Measurements from ENCODE around the gene SPRR2G. TPM values are rescaled to one million over a fixed set of nuclear protein-coding genes. Genes with fewer than 3 reads are reported as not detected.
"Not testable (repeated sequence)": the region's sequence is repeated elsewhere in the genome, so short reads cannot be mapped to it uniquely, and the experiment has no call there.

Gene SPRR2G
- total and polyA plus RNA-seq, 4 donors = not detected

GRCh38 chr1:153125536-153125935, 25.2 kb downstream of the SPRR2G start:
- Histone ChIP-seq H3K9me3 (ENCODE audit: control insufficient read depth, low read length) (peaks cover 5% of the 10 kb centered on the region), H3K27ac (ENCODE audit: low read depth in 1 of 2, low read length in 2 of 2) (no peak overlapping the region), H3K4me1 (ENCODE audit: control insufficient read depth in 1 of 2, insufficient read depth in 2 of 2, low read length in 2 of 2) (no peaks in the 10 kb centered on the region), H3K27me3 (ENCODE audit: control insufficient read depth in 1 of 2, insufficient read depth in 2 of 2, low read length in 1 of 2) (peaks cover 0 to 2% of the 10 kb centered on the region in 2 donors), H3K36me3 (ENCODE audit: control insufficient read depth in 1 of 2, insufficient read depth in 2 of 2, low read length in 1 of 2) (no peaks in the 10 kb centered on the region), H3K4me3 (ENCODE audit: low read length in 2 of 2) (no peak overlapping the region)
- no peak for DNase-seq
- ATAC-seq (ENCODE audit: low FRiP score) = no peak
- intact Hi-C loops (cut with DNase I) = no loop called here
- 83 to 87% methylated on average over 1 of the region's 1 CpG for WGBS, 2 donors

DNA sequence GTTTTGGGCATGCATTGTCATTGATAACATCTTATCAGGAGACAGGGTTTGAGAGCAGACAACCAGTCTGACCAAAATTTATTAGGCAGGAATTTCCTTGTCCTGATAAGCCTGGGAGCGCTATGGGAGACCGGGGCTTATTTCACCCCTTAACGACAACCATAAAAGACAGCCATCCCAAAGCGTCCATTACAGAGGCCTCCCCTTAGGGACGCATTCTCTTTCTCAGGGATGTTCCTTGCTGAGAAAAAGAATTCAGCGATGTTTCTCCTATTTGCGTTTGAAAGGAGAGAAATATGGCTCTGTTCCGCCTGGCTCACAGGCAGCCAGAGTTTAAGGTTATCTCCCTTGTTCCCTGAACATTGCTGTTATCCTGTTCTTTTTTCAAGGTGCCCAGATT, 26.9 kb downstream of the SPRR2G start:
- H3K4me1 ChIP-seq (ENCODE audit: control insufficient read depth in 1 of 2, insufficient read depth in 2 of 2, low read length in 2 of 2); intact Hi-C loops (cut with DNase I); H3K27me3 ChIP-seq (ENCODE audit: control insufficient read depth in 1 of 2, insufficient read depth in 2 of 2, low read length in 1 of 2); H3K4me3 ChIP-seq (ENCODE audit: low read length in 2 of 2); H3K36me3 ChIP-seq (ENCODE audit: control insufficient read depth in 1 of 2, insufficient read depth in 2 of 2, low read length in 1 of 2); H3K9me3 ChIP-seq (ENCODE audit: control insufficient read depth, low read length); DNase-seq; H3K27ac ChIP-seq (ENCODE audit: low read depth in 1 of 2, low read length in 2 of 2); ATAC-seq (ENCODE audit: low FRiP score): not testable (repeated sequence)
- 73 to 81% methylated on average over 8 of the region's 8 CpGs for WGBS, 2 donors

DNA sequence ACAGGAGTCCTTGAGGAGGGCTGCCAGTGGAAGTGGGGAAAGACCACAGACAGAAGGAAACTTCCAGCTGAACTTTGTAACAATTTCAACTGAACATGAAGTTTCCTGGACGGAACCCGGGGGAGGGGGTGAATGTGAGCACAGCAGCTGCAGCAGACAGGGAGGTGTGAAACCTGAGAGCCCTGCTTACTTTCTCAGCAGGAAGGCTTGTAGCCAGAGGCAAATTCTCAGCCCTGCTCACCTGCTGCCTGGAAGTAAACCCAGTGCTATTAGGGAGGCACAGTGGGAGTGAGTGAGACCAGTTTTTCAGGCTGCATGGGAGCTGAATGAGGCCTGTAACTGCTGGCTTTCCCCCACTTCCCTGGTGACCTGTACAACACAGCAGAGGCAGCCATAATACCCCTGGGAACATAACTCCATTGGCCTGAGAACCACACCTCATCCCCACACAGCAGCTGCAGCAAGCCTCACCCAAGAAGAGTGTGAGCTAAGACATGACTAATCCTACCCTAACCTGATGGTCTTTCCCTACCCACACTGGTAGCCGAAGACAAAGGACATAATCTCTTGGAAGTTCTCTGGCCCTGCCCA, 27.8 kb downstream of the SPRR2G start:
- no peak for DNase-seq

DNA sequence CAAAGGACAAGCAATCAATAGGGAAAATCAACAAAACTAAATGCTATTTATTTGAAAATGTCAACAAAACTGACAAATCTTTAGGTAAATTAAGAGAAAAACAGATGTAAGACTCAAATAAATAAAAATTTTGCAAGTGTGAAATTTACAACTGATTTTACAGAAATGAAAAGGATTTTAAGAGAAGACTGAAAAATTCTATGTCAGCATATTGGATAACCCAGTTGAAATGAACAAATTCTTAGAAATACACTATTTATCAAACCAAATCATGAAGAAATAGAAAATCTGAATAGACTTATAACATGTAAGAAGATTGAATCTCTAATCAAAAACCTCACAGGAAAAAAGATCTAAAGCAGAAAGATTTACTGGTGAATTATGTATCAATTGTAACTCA, 29.7 kb downstream of the SPRR2G start:
- Histone ChIP-seq H3K36me3 (ENCODE audit: control insufficient read depth in 1 of 2, insufficient read depth in 2 of 2, low read length in 1 of 2) (no peaks in the 10 kb centered on the region), H3K27me3 (ENCODE audit: control insufficient read depth in 1 of 2, insufficient read depth in 2 of 2, low read length in 1 of 2) (peaks cover 0 to 2% of the 10 kb centered on the region in 2 donors), H3K4me3 (ENCODE audit: low read length in 2 of 2) (no peak overlapping the region), H3K9me3 (ENCODE audit: control insufficient read depth, low read length) (peaks cover 7% of the 10 kb centered on the region), H3K27ac (ENCODE audit: low read depth in 1 of 2, low read length in 2 of 2) (no peak overlapping the region), H3K4me1 (ENCODE audit: control insufficient read depth in 1 of 2, insufficient read depth in 2 of 2, low read length in 2 of 2) (no peaks in the 10 kb centered on the region)
- ATAC-seq (ENCODE audit: low FRiP score) (no peak), DNase-seq (no peak)
- intact Hi-C loops (cut with DNase I) = no loop called here

More for the DNA sequence above, 27.8 kb downstream of the SPRR2G start:
- Histone ChIP-seq H3K9me3 (ENCODE audit: control insufficient read depth, low read length) (peaks cover 7% of the 10 kb centered on the region), H3K4me3 (ENCODE audit: low read length in 2 of 2) (no peak overlapping the region), H3K27ac (ENCODE audit: low read depth in 1 of 2, low read length in 2 of 2) (no peak overlapping the region), H3K27me3 (ENCODE audit: control insufficient read depth in 1 of 2, insufficient read depth in 2 of 2, low read length in 1 of 2) (peaks cover 0 to 2% of the 10 kb centered on the region in 2 donors), H3K36me3 (ENCODE audit: control insufficient read depth in 1 of 2, insufficient read depth in 2 of 2, low read length in 1 of 2) (no peaks in the 10 kb centered on the region), H3K4me1 (ENCODE audit: control insufficient read depth in 1 of 2, insufficient read depth in 2 of 2, low read length in 2 of 2) (no peaks in the 10 kb centered on the region)
- no peak for ATAC-seq (ENCODE audit: low FRiP score)
- intact Hi-C loops (cut with DNase I) = no loop called here
- 26 to 30% methylated on average over 3 of the region's 3 CpGs for WGBS, 2 donors

DNA sequence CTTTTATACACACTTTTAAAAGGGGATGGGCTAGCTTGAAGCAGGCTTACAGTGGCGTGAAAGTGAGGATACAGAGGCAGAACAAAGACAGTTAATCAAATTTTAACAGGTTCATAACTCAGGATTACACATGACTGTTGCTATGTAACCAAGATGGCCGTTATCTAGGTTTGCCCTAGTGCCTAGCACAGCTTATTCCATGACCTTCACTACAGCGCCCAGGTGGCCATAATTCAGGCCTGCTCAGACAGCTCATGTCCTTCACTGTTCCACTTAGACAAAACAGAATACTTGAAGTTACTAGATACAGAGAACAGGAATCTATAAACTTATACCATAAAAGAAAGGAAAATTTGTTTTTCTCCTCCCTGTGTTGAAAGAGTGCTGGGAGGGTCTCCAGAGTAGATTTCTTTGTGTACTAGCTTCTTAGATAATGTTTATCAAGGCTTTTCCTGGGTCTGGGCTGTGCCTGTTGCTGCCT, 31.2 kb downstream of the SPRR2G start:
- WGBS, 2 donors = 51 to 55% methylated on average over 3 of the region's 3 CpGs
- DNase-seq = no peak
- H3K4me1 ChIP-seq (ENCODE audit: control insufficient read depth in 1 of 2, insufficient read depth in 2 of 2, low read length in 2 of 2) = no peaks in the 10 kb centered on the region
- H3K36me3 ChIP-seq (ENCODE audit: control insufficient read depth in 1 of 2, insufficient read depth in 2 of 2, low read length in 1 of 2) = no peaks in the 10 kb centered on the region
- H3K9me3 ChIP-seq (ENCODE audit: control insufficient read depth, low read length) = peaks cover 6% of the 10 kb centered on the region
- no peak overlapping the region for H3K27ac ChIP-seq (ENCODE audit: low read depth in 1 of 2, low read length in 2 of 2)
- H3K27me3 ChIP-seq (ENCODE audit: control insufficient read depth in 1 of 2, insufficient read depth in 2 of 2, low read length in 1 of 2) = peaks cover 0 to 2% of the 10 kb centered on the region in 2 donors
- ATAC-seq (ENCODE audit: low FRiP score) = no peak
- intact Hi-C loops (cut with DNase I) = no loop called here
- no peak overlapping the region for H3K4me3 ChIP-seq (ENCODE audit: low read length in 2 of 2)

GRCh38 chr1:153115264-153115663, 35.4 kb downstream of the SPRR2G start:
- ATAC-seq (ENCODE audit: low FRiP score); H3K27ac ChIP-seq (ENCODE audit: low read depth in 1 of 2, low read length in 2 of 2); H3K4me1 ChIP-seq (ENCODE audit: control insufficient read depth in 1 of 2, insufficient read depth in 2 of 2, low read length in 2 of 2); H3K36me3 ChIP-seq (ENCODE audit: control insufficient read depth in 1 of 2, insufficient read depth in 2 of 2, low read length in 1 of 2); DNase-seq; H3K27me3 ChIP-seq (ENCODE audit: control insufficient read depth in 1 of 2, insufficient read depth in 2 of 2, low read length in 1 of 2); H3K4me3 ChIP-seq (ENCODE audit: low read length in 2 of 2); intact Hi-C loops (cut with DNase I); H3K9me3 ChIP-seq (ENCODE audit: control insufficient read depth, low read length): not testable (repeated sequence)

DNA sequence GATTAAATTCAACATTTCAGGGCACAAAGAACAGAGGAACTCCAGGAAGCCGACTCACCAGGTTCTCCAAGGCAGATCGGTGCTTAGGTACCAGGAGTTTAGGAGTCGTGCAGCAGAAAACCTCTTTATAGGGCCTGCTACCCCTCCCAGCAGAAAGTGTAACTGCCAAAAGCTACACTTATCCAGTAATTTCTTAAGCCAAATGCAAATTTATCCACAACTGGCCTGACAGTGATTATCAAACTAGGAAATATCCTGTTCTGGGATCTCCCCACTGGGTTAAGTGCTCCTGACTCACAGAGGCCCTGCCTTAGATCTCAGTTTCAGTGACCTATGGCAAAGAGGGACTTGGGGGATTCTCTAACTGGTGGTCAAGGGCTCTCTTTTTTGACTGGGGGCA, 37.3 kb downstream of the SPRR2G start, which contains the start of gene SPRR2F:
SPRR2F (minus strand) TSS at position 101 of the 400 bp plus-strand sequence. CDS start 783 bp downstream, outside the sequence.
- no peaks in the 10 kb centered on the region for H3K4me1 ChIP-seq (ENCODE audit: control insufficient read depth in 1 of 2, insufficient read depth in 2 of 2, low read length in 2 of 2)
- H3K4me3 ChIP-seq (ENCODE audit: low read length in 2 of 2) = no peak within 1 kb of the TSS
- no peak for ATAC-seq (ENCODE audit: low FRiP score)
- no peaks in the 10 kb centered on the region for H3K27me3 ChIP-seq (ENCODE audit: control insufficient read depth in 1 of 2, insufficient read depth in 2 of 2, low read length in 1 of 2)
- peaks cover 2% of the 10 kb centered on the region for H3K9me3 ChIP-seq (ENCODE audit: control insufficient read depth, low read length)
- 78 to 85% methylated on average over 3 of the region's 3 CpGs for WGBS, 2 donors
- no peak for DNase-seq
- no peaks in the 10 kb centered on the region for H3K36me3 ChIP-seq (ENCODE audit: control insufficient read depth in 1 of 2, insufficient read depth in 2 of 2, low read length in 1 of 2)
- intact Hi-C loops (cut with DNase I) = no loop called here
- H3K27ac ChIP-seq (ENCODE audit: low read depth in 1 of 2, low read length in 2 of 2) = no peak within 1 kb of the TSS

GRCh38 chr1:153112454-153112853, 38.2 kb downstream of the SPRR2G start:
- H3K9me3 ChIP-seq (ENCODE audit: control insufficient read depth, low read length); H3K27ac ChIP-seq (ENCODE audit: low read depth in 1 of 2, low read length in 2 of 2); H3K27me3 ChIP-seq (ENCODE audit: control insufficient read depth in 1 of 2, insufficient read depth in 2 of 2, low read length in 1 of 2); intact Hi-C loops (cut with DNase I); H3K36me3 ChIP-seq (ENCODE audit: control insufficient read depth in 1 of 2, insufficient read depth in 2 of 2, low read length in 1 of 2); DNase-seq; ATAC-seq (ENCODE audit: low FRiP score); H3K4me1 ChIP-seq (ENCODE audit: control insufficient read depth in 1 of 2, insufficient read depth in 2 of 2, low read length in 2 of 2); H3K4me3 ChIP-seq (ENCODE audit: low read length in 2 of 2): not testable (repeated sequence)
- WGBS, 2 donors = 76% methylated on average over 5 of the region's 5 CpGs

GRCh38 chr1:153100245-153100644, 50.4 kb downstream of the SPRR2G start:
- Histone ChIP-seq H3K4me3 (ENCODE audit: low read length in 2 of 2) (no peak overlapping the region), H3K27me3 (ENCODE audit: control insufficient read depth in 1 of 2, insufficient read depth in 2 of 2, low read length in 1 of 2) (no peaks in the 10 kb centered on the region), H3K36me3 (ENCODE audit: control insufficient read depth in 1 of 2, insufficient read depth in 2 of 2, low read length in 1 of 2) (no peaks in the 10 kb centered on the region), H3K4me1 (ENCODE audit: control insufficient read depth in 1 of 2, insufficient read depth in 2 of 2, low read length in 2 of 2) (no peaks in the 10 kb centered on the region), H3K9me3 (ENCODE audit: control insufficient read depth, low read length) (peaks cover 2% of the 10 kb centered on the region), H3K27ac (ENCODE audit: low read depth in 1 of 2, low read length in 2 of 2) (no peak overlapping the region)
- intact Hi-C loops (cut with DNase I) = no loop called here
- WGBS, 2 donors = 85% methylated on average over 5 of the region's 5 CpGs
- no peak for ATAC-seq (ENCODE audit: low FRiP score)
- no peak for DNase-seq

Measured in aorta (tissue), 5 donors.